SKM-1 (cell line): ENCODE data around the gene GNPAT.

Source experiments
- DNase-seq: peaks from one replicate; lab custom pipeline; 2025; ENCODE audit not compliant: unreplicated experiment; lab: John Stamatoyannopoulos, UW

GNPAT gene

GRCh38 chr1:231242516-231243198 lies 1.6 kb downstream of the GNPAT start:
- DNase-seq, result no peak

- DNase-seq, result no peak
Observed at GRCh38 chr1:231248778-231249177, 7.8 kb downstream of the GNPAT start.

GRCh38 chr1:231252336-231252735 lies 11.3 kb downstream of the GNPAT start:
- no peak for DNase-seq

- no peak for DNase-seq
Observed at GRCh38 chr1:231260351-231260750, 19.3 kb downstream of the GNPAT start.

GRCh38 chr1:231264642-231265041 lies 23.6 kb downstream of the GNPAT start:
- DNase-seq, result no peak

GRCh38 chr1:231265379-231265778 lies 24.4 kb downstream of the GNPAT start:
- DNase-seq, result no peak

- no peak for DNase-seq
Observed at GRCh38 chr1:231266811-231267322, 25.9 kb downstream of the GNPAT start.

GRCh38 chr1:231272173-231272572 lies 31.2 kb downstream of the GNPAT start:
- no peak for DNase-seq

- no peak for DNase-seq
Observed at GRCh38 chr1:231272880-231273279, 31.9 kb downstream of the GNPAT start.

- no peak for DNase-seq
Observed at GRCh38 chr1:231274119-231274825, 33.3 kb downstream of the GNPAT start.

- no peak for DNase-seq
Observed at GRCh38 chr1:231278100-231278790, 37.2 kb downstream of the GNPAT start.

- DNase-seq, result no peak
Observed at GRCh38 chr1:231279081-231279480, 38.1 kb downstream of the GNPAT start.

GRCh38 chr1:231279683-231280082 lies 38.7 kb downstream of the GNPAT start:
- no peak for DNase-seq

- DNase-seq, result no peak
Observed at GRCh38 chr1:231284441-231284840, 43.4 kb downstream of the GNPAT start.

GRCh38 chr1:231286603-231287002 lies 45.6 kb downstream of the GNPAT start:
- no peak for DNase-seq

- DNase-seq, result no peak
Observed at GRCh38 chr1:231295938-231296337, 54.9 kb downstream of the GNPAT start.

GRCh38 chr1:231301990-231302389 lies 61.0 kb downstream of the GNPAT start:
- DNase-seq, result no peak

- no peak for DNase-seq
Observed at GRCh38 chr1:231310391-231310934, 69.5 kb downstream of the GNPAT start.

GRCh38 chr1:231311720-231312431 lies 70.9 kb downstream of the GNPAT start:
- no peak for DNase-seq

GRCh38 chr1:231312432-231312788 lies 71.4 kb downstream of the GNPAT start:
- DNase-seq, result no peak

- DNase-seq, result no peak
Observed at GRCh38 chr1:231313661-231314060, 72.6 kb downstream of the GNPAT start.
